IMR-90 (cell line): ENCODE measurements around the gene PHC3. TPM values are rescaled to one million over a fixed set of nuclear protein-coding genes. Genes with fewer than 3 reads are reported as not detected.

Experiments used
- ATAC-seq: fragments of 200-7000 bp; cut with Tn5 transposase; 2 replicates; pipeline ENCODE4 v1.9.1; 2020; ENCODE audit warnings: low read depth, mild to moderate bottlenecking, moderate library complexity
- BruUV-seq: library from RNA; stranded (reverse); fragments of 400-500 nt; replicated peaks from 2 replicates; lab custom pipeline; 2021; lab: Mats Ljungman, UMichigan
- CTCF ChIA-PET: fragments of 300-600 bp; formaldehyde crosslinking; extraction: SDS; loops from one replicate; lab custom pipeline; 2021; ENCODE audit warnings: antibody characterized with exemption; lab: Yijun Ruan, JAX
- POLR2A ChIA-PET: fragments of 300-600 bp; sonication (Branson Sonifier 250); formaldehyde crosslinking; loops from one replicate; lab custom pipeline; 2022; ENCODE audit warnings: antibody characterized with exemption; ENCODE audit not compliant: unreplicated experiment; lab: Charles Lee
- DNase-seq: peaks from one replicate; pipeline ENCODE4 v3.0.0; 2013
- H2AFZ ChIP-seq: replicated peaks from 2 replicates; pipeline ENCODE3; 2013; ENCODE audit warnings: low read length, mild to moderate bottlenecking; ENCODE audit not compliant: poor library complexity
- H2AK5ac ChIP-seq: 2 replicates; pipeline ENCODE4 v1.6.1; 2013; ENCODE audit warnings: low read depth, low read length, inconsistent platforms
- H2AK9ac ChIP-seq: replicated peaks from 2 replicates; pipeline ENCODE3; 2013; ENCODE audit warnings: mild to moderate bottlenecking, low read depth, low read length, moderate library complexity; ENCODE audit not compliant: poor library complexity
- H2BK120ac ChIP-seq: 2 replicates; pipeline ENCODE4 v1.6.1; 2013; ENCODE audit warnings: low read depth, low read length, inconsistent platforms
- H2BK15ac ChIP-seq: 3 replicates; pipeline ENCODE4 v1.6.1; 2013; ENCODE audit warnings: low read depth, low read length, inconsistent platforms
- H2BK20ac ChIP-seq: 2 replicates; pipeline ENCODE4 v1.6.1; 2013; ENCODE audit warnings: low read depth, mild to moderate bottlenecking, inconsistent platforms, low read length, moderate library complexity
- H2BK5ac ChIP-seq: 2 replicates; pipeline ENCODE4 v1.6.1; 2013; ENCODE audit warnings: mild to moderate bottlenecking, low read depth, low read length, inconsistent platforms; ENCODE audit not compliant: poor library complexity, severe bottlenecking
- H3K14ac ChIP-seq: replicated peaks from 2 replicates; pipeline ENCODE4 v1.6.1; 2013; ENCODE audit warnings: low read depth, low read length, inconsistent platforms
- H3K18ac ChIP-seq: 2 replicates; pipeline ENCODE4 v1.6.1; 2013; ENCODE audit warnings: low read depth, low read length, control low read depth
- H3K23ac ChIP-seq: 2 replicates; pipeline ENCODE4 v1.6.1; 2013; ENCODE audit warnings: low read depth, low read length, inconsistent platforms
- H3K27ac ChIP-seq: 2 replicates; pipeline ENCODE4 v1.5.1; 2013; ENCODE audit warnings: mild to moderate bottlenecking, control low read depth, low read length; ENCODE audit not compliant: insufficient read depth
- H3K27me3 ChIP-seq: 2 replicates; pipeline ENCODE4 v1.6.1; 2013; ENCODE audit warnings: low read length; ENCODE audit not compliant: control insufficient read depth, insufficient read depth
- H3K36me3 ChIP-seq: 2 replicates; pipeline ENCODE4 v1.6.1; 2013; ENCODE audit warnings: low read length, mixed read lengths; ENCODE audit not compliant: control insufficient read depth, insufficient read depth
- H3K4ac ChIP-seq: 2 replicates; pipeline ENCODE4 v1.6.1; 2013; ENCODE audit warnings: low read depth, low read length, inconsistent platforms
- H3K4me1 ChIP-seq: 2 replicates; pipeline ENCODE4 v1.6.1; 2013; ENCODE audit warnings: low read length, mixed read lengths; ENCODE audit not compliant: control insufficient read depth, insufficient read depth
- H3K4me2 ChIP-seq: 2 replicates; pipeline ENCODE4 v1.6.1; 2013; ENCODE audit warnings: low read depth, mild to moderate bottlenecking, control low read depth, low read length, moderate library complexity
- H3K4me3 ChIP-seq: 2 replicates; pipeline ENCODE4 v1.5.1; 2013; ENCODE audit warnings: low read depth, mild to moderate bottlenecking, control low read depth, low read length, moderate library complexity; ENCODE audit not compliant: insufficient read depth
- H3K56ac ChIP-seq: 2 replicates; pipeline ENCODE4 v1.6.1; 2013; ENCODE audit warnings: low read length, inconsistent platforms; ENCODE audit not compliant: insufficient read depth; ENCODE audit errors: extremely low read depth
- H3K79me1 ChIP-seq, 2 experiments: 2 replicates each; pipeline ENCODE4 v1.6.1; 2013; ENCODE audit warnings: low read length in 2 of 2, inconsistent platforms in 1 of 2, low read depth in 1 of 2
- H3K9ac ChIP-seq: 2 replicates; pipeline ENCODE4 v1.6.1; 2013; ENCODE audit warnings: low read depth, low read length, control low read depth
- H3K9me1 ChIP-seq: 2 replicates; pipeline ENCODE4 v1.6.1; 2013; ENCODE audit warnings: low read length, inconsistent platforms; ENCODE audit not compliant: insufficient read depth
- H3K9me3 ChIP-seq: 2 replicates; pipeline ENCODE4 v1.6.1; 2013; ENCODE audit warnings: low read length; ENCODE audit not compliant: control insufficient read depth, insufficient read depth
- H4K20me1 ChIP-seq: 2 replicates; pipeline ENCODE4 v1.6.1; 2013; ENCODE audit warnings: low read length, inconsistent platforms; ENCODE audit not compliant: insufficient read depth
- H4K5ac ChIP-seq: 2 replicates; pipeline ENCODE4 v1.6.1; 2013; ENCODE audit warnings: mild to moderate bottlenecking, low read depth, low read length, control low read depth
- H4K8ac ChIP-seq, 2 experiments: 2 replicates each; pipeline ENCODE4 v1.6.1; 2013; ENCODE audit warnings: low read depth in 2 of 2, low read length in 2 of 2, control low read depth in 1 of 2, inconsistent platforms in 1 of 2
- H4K91ac ChIP-seq: 2 replicates; pipeline ENCODE4 v1.6.1; 2013; ENCODE audit warnings: low read depth, low read length, inconsistent platforms; ENCODE audit not compliant: insufficient read depth
- MAZ ChIP-seq: IDR thresholded peaks from 2 replicates; pipeline ENCODE4 v1.6.1; 2012; ENCODE audit warnings: low read depth, mild to moderate bottlenecking, low read length, improper control_type of control experiment, moderate library complexity, borderline replicate concordance
- WGBS, 2 experiments: methylation state at CpG; one replicate each; pipeline versions ENCODE4 v1.1.5 to v1.1.7; 2013; ENCODE audit warnings: missing lambda C conversion rate in 2 of 2; ENCODE audit not compliant: insufficient read length in 1 of 2; ENCODE audit errors: extremely low coverage in 2 of 2; 5-methylcytosine and 5-hydroxymethylcytosine counted together
- dilution Hi-C: fragments of 300-500 bp; cut with HindIII; formaldehyde crosslinking; loops from one replicate; pipeline ENCODE4 v1.14.3; 2018; ENCODE audit warnings: low sequenced_read_pairs; ENCODE audit not compliant: unreplicated experiment
- in situ Hi-C: fragments of 300-500 bp; cut with MboI; formaldehyde crosslinking; loops from 3 replicates; pipeline ENCODE4 v1.14.3; 2019; ENCODE audit warnings: low sequenced_read_pairs, inconsistent platforms, mixed read lengths
- intact Hi-C: fragments of 100-400 bp; cut with micrococcal nuclease; formaldehyde crosslinking; loops from 2 replicates; pipeline ENCODE4 v1.10.0; 2022
- polyA plus RNA-seq, 3 experiments: library from polyadenylated mRNA; depleted of rRNA; stranded (reverse); fragments of >200 nt; gene quantifications; 2 replicates each; pipeline ENCODE4 v1.2.3, GENCODE V29; 2012; ENCODE audit warnings: low replicate concordance in 1 of 3
- total RNA-seq: library from RNA; depleted of rRNA; stranded (reverse); fragments of >200 nt; gene quantifications from 2 replicates; pipeline ENCODE4 v1.2.3, GENCODE V29; 2012

Gene PHC3
- total and polyA plus RNA-seq, 2 of the 4 experiments (the other 2 are of a cell fraction) = 18.3 to 26.3 TPM

DNA sequence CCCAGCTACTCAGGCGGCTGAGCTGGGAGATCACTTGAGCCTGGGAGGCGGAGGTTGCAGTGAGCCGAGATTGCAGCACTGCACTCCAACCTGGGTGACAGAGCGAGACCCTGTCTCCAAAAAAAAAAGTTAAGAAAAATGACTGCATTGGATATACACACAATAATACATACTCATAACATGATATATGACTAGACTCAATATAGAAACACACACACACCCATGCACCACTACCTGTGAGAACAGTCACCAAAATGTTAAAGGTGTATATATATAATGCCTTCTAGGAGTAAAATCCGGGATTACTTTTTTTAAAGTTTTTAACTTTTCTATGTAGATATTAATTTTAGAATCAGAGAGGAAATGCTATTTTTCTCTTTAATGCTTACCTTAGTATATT, 25.9 kb downstream of the PHC3 start:
- no peak overlapping the region for H2BK20ac ChIP-seq
- ChIA-PET POLR2A (no interaction called here), CTCF (no interaction called here)
- no peak overlapping the region for H3K4me3 ChIP-seq
- H4K5ac ChIP-seq = no peak overlapping the region
- dilution Hi-C loops = no loop called here
- no peak overlapping the region for H2BK120ac ChIP-seq
- no peak overlapping the region for H2AK5ac ChIP-seq
- no peak for TF ChIP-seq MAZ
- no peak overlapping the region for H4K8ac ChIP-seq
- no peak overlapping the region for H2BK5ac ChIP-seq
- peaks cover 21% of the 10 kb centered on the region for H3K36me3 ChIP-seq
- H4K20me1 ChIP-seq = peaks cover 39% of the 10 kb centered on the region
- no peak for DNase-seq
- H4K91ac ChIP-seq = no peak overlapping the region
- peaks cover 14% of the 10 kb centered on the region for H3K4me1 ChIP-seq
- H2BK15ac ChIP-seq = no peak overlapping the region
- H3K18ac ChIP-seq = no peak overlapping the region
- no peak overlapping the region for H3K4me2 ChIP-seq
- H2AK9ac ChIP-seq = no peak overlapping the region
- H3K9ac ChIP-seq = no peak overlapping the region
- H3K9me3 ChIP-seq = no peaks in the 10 kb centered on the region
- intact Hi-C loops = no loop called here
- 67% methylated on average over 1 of the region's 5 CpGs; no CpG with 5 or more reads in 1 of the 2 experiments for WGBS, 2 experiments
- H3K9me1 ChIP-seq = peaks cover 14% of the 10 kb centered on the region
- no peak overlapping the region for H3K4ac ChIP-seq
- H3K79me1 ChIP-seq = peaks cover 24 to 57% of the 10 kb centered on the region in 2 experiments
- H3K23ac ChIP-seq = no peak overlapping the region
- BruUV-seq = no TSS peak
- no peak overlapping the region for H3K56ac ChIP-seq
- no peak overlapping the region for H3K14ac ChIP-seq
- no peaks in the 10 kb centered on the region for H3K27me3 ChIP-seq
- in situ Hi-C loops = no loop called here
- no peak overlapping the region for H2AFZ ChIP-seq
- ATAC-seq = no peak
- H3K27ac ChIP-seq = no peak overlapping the region
